HG03469 (cell line): ENCODE measurements around the gene CYB5B.
"Not testable (repeated sequence)": the region's sequence is repeated elsewhere in the genome, so short reads cannot be mapped to it uniquely, and the experiment has no call there.

Experiments used
- ATAC-seq: cut with Tn5 transposase; IDR thresholded peaks from one replicate; pipeline ENCODE4 v1.9.1; 2021; ENCODE audit warnings: mild to moderate bottlenecking, moderate library complexity, moderate number of reproducible peaks; ENCODE audit not compliant: unreplicated experiment

The CYB5B gene

GRCh38 chr16:69408475-69408874, 15.9 kb upstream of the CYB5B start:
- no peak for ATAC-seq

- ATAC-seq, result no peak
Observed at GRCh38 chr16:69410219-69410990, 14.0 kb upstream of the CYB5B start.

GRCh38 chr16:69411064-69411985, 13.1 kb upstream of the CYB5B start:
- no peak for ATAC-seq

- no peak for ATAC-seq
Observed at GRCh38 chr16:69412287-69412686, 12.1 kb upstream of the CYB5B start.

GRCh38 chr16:69413045-69413664, 11.3 kb upstream of the CYB5B start:
- ATAC-seq, result no peak

GRCh38 chr16:69417520-69418199, 6.8 kb upstream of the CYB5B start:
- ATAC-seq, result no peak

GRCh38 chr16:69419956-69420355, 4.5 kb upstream of the CYB5B start:
- no peak for ATAC-seq

- ATAC-seq, result no peak
Observed at GRCh38 chr16:69423189-69423588, 1.2 kb upstream of the CYB5B start.

GRCh38 chr16:69424935-69425784, 741 bp downstream of the CYB5B start:
- ATAC-seq, result no peak

- no peak for ATAC-seq
Observed at GRCh38 chr16:69428652-69429051, 4.2 kb downstream of the CYB5B start.

- ATAC-seq, result not testable (repeated sequence)
Observed at GRCh38 chr16:69429058-69429640, 4.7 kb downstream of the CYB5B start.

- ATAC-seq, result no peak
Observed at GRCh38 chr16:69431948-69432468, 7.6 kb downstream of the CYB5B start.

- no peak for ATAC-seq
Observed at GRCh38 chr16:69434066-69434465, 9.6 kb downstream of the CYB5B start.

- ATAC-seq, result no peak
Observed at GRCh38 chr16:69435977-69436820, 11.8 kb downstream of the CYB5B start.

GRCh38 chr16:69436896-69437295, 12.5 kb downstream of the CYB5B start:
- no peak for ATAC-seq

- ATAC-seq, result no peak
Observed at GRCh38 chr16:69438465-69438864, 14.0 kb downstream of the CYB5B start.

GRCh38 chr16:69440250-69440649, 15.8 kb downstream of the CYB5B start:
- no peak for ATAC-seq

- not testable (repeated sequence) for ATAC-seq
Observed at GRCh38 chr16:69441030-69441429, 16.6 kb downstream of the CYB5B start.
